SU-DHL-6 (cell line): ENCODE data around the gene VPS13A.

Experiments used
- H2AFZ ChIP-seq: fragments of 200-600 bp; sonication (generic); 2 replicates; pipeline ENCODE4 v1.6.1; 2014; ENCODE audit warnings: low read depth, mild to moderate bottlenecking, moderate library complexity, mixed read lengths, antibody characterized with exemption, low read length; ENCODE audit not compliant: severe bottlenecking
- H3F3A ChIP-seq: fragments of 200-600 bp; shearing (Covaris generic); 2 replicates; pipeline ENCODE4 v1.6.0; 2016; ENCODE audit warnings: antibody characterized with exemption, mild to moderate bottlenecking; ENCODE audit not compliant: insufficient read depth
- H3K27ac ChIP-seq: fragments of 200-600 bp; sonication (generic); 2 replicates; pipeline ENCODE4 v1.5.1; 2016; ENCODE audit warnings: low read depth, mild to moderate bottlenecking, low read length, moderate library complexity, mixed read lengths
- H3K27me3 ChIP-seq: fragments of 200-600 bp; sonication (generic), shearing (Covaris generic); 2 replicates; pipeline ENCODE4 v1.6.0; 2014; ENCODE audit warnings: mild to moderate bottlenecking, low read length
- H3K36me3 ChIP-seq: fragments of 200-600 bp; sonication (generic); 2 replicates; pipeline ENCODE4 v1.6.1; 2014; ENCODE audit warnings: mild to moderate bottlenecking, low read length, mixed read lengths
- H3K4me2 ChIP-seq: fragments of 300-600, 200-600 bp; shearing (Covaris generic), sonication (generic); 2 replicates; pipeline ENCODE4 v1.6.0; 2014; ENCODE audit warnings: low read length, low read depth, mild to moderate bottlenecking; ENCODE audit not compliant: poor library complexity, severe bottlenecking
- H3K4me3 ChIP-seq: fragments of 200-600 bp; sonication (generic); 2 replicates; pipeline ENCODE4 v1.5.1; 2014; ENCODE audit warnings: antibody characterized with exemption, low read length, mild to moderate bottlenecking, mixed read lengths; ENCODE audit not compliant: insufficient read depth, poor library complexity, severe bottlenecking
- H3K79me2 ChIP-seq: fragments of 200-600 bp; sonication (generic); 2 replicates; pipeline ENCODE4 v1.6.1; 2014; ENCODE audit warnings: mild to moderate bottlenecking, low read length, moderate library complexity; ENCODE audit not compliant: insufficient read depth
- H3K9ac ChIP-seq: fragments of 200-600 bp; sonication (generic); 2 replicates; pipeline ENCODE4 v1.7.0; 2014; ENCODE audit warnings: mild to moderate bottlenecking, low read length
- H3K9me2 ChIP-seq: fragments of 200-600 bp; sonication (generic); replicated peaks from 2 replicates; pipeline ENCODE4 v1.6.1; 2014; ENCODE audit warnings: low read length; ENCODE audit not compliant: insufficient read depth
- H3K9me3 ChIP-seq: fragments of 200-600 bp; sonication (generic); 2 replicates; pipeline ENCODE4 v1.6.1; 2014; ENCODE audit warnings: low read length, mixed read lengths; ENCODE audit not compliant: insufficient read depth
- H4K20me1 ChIP-seq: fragments of 200-600 bp; sonication (generic); 2 replicates; pipeline ENCODE4 v1.6.1; 2014; ENCODE audit warnings: low read depth, mild to moderate bottlenecking, antibody characterized with exemption, low read length, moderate library complexity, mixed read lengths
- EZH2phosphoT487 ChIP-seq: fragments of 200-600 bp; sonication (generic), shearing (Covaris generic); conservative IDR thresholded peaks from 2 replicates; pipeline ENCODE4 v1.6.1; 2018; ENCODE audit warnings: mild to moderate bottlenecking, antibody characterized with exemption, low read length, moderate library complexity, mixed read lengths
- TF ChIP-seq, protein P1 (sequence below): fragments of 200-600 bp; sonication (generic); IDR thresholded peaks from one replicate; pipeline ENCODE4 v1.5.1; 2017; ENCODE audit warnings: antibody characterized with exemption, mild to moderate bottlenecking, low read length, moderate library complexity; ENCODE audit not compliant: insufficient read depth, poor library complexity, severe bottlenecking

Gene VPS13A

DNA sequence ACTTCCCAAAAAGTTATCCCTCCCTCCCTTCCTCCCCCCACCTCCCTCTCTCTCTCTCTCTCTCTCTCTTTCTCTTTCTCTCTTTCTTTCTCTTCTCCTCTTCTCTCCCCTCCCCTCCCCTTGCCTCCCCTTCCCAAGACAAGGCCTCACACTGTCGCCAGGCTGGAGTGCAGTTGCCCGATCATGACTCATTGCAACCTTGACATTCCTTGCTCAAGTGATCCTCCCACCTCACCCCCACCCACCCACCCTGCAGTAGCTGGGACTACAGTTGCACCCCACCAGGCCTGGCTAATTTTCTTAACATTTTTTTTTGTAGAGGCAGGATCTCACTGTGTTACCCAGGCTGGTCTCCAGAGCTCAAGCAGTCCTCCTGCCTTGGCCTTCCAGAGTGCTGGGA, 32.8 kb downstream of the VPS13A start:
- H3K36me3 ChIP-seq = peaks cover 10% of the 10 kb centered on the region; the same call in 1 of the 2 replicates
- H3K9me2 ChIP-seq = no peaks in the 10 kb centered on the region
- TF ChIP-seq EZH2phosphoT487 = no peak
- TF ChIP-seq, protein P1, sequence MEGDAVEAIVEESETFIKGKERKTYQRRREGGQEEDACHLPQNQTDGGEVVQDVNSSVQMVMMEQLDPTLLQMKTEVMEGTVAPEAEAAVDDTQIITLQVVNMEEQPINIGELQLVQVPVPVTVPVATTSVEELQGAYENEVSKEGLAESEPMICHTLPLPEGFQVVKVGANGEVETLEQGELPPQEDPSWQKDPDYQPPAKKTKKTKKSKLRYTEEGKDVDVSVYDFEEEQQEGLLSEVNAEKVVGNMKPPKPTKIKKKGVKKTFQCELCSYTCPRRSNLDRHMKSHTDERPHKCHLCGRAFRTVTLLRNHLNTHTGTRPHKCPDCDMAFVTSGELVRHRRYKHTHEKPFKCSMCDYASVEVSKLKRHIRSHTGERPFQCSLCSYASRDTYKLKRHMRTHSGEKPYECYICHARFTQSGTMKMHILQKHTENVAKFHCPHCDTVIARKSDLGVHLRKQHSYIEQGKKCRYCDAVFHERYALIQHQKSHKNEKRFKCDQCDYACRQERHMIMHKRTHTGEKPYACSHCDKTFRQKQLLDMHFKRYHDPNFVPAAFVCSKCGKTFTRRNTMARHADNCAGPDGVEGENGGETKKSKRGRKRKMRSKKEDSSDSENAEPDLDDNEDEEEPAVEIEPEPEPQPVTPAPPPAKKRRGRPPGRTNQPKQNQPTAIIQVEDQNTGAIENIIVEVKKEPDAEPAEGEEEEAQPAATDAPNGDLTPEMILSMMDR = no peak
- no peaks in the 10 kb centered on the region for H3K9me3 ChIP-seq
- no peak overlapping the region for H3K4me3 ChIP-seq
- no peak overlapping the region for H3K4me2 ChIP-seq
- no peaks in the 10 kb centered on the region for H3K79me2 ChIP-seq
- H3K27me3 ChIP-seq = no peaks in the 10 kb centered on the region
- H2AFZ ChIP-seq = no peak overlapping the region
- H4K20me1 ChIP-seq = no peaks in the 10 kb centered on the region
- 0 out of 2 replicates have a peak, but pooled peaks cover 3% of the 10 kb centered on the region for H3F3A ChIP-seq
- H3K27ac ChIP-seq = no peak overlapping the region
- H3K9ac ChIP-seq = no peak overlapping the region

DNA sequence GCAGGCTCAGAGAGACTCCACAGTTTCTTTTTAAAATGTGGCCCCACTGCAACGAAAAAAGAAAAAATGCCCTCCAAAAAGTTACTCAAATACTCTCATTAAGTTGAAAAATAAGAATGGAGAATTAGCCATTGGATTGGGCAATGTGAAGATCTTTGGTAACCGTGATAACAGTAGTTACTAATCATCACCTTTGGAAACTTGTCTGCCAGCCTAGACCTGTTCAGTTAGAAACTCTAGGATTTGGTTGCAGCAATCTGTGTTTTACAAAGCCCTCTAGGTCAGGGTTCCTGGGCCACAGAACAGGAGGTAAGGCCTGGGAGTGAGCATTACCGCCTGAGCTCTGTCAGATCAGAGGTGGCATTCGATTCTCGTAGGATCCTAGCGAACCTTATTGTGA, 34.2 kb downstream of the VPS13A start:
- Histone ChIP-seq H2AFZ (no peak overlapping the region), H3K9ac (no peak overlapping the region), H3K9me3 (no peaks in the 10 kb centered on the region), H3K4me3 (no peak overlapping the region), H4K20me1 (no peaks in the 10 kb centered on the region), H3K4me2 (no peak overlapping the region), H3K9me2 (no peaks in the 10 kb centered on the region), H3K36me3 (peaks cover 6% of the 10 kb centered on the region; the same call in 1 of the 2 replicates), H3K79me2 (no peaks in the 10 kb centered on the region), H3F3A (0 out of 2 replicates have a peak, but pooled peaks cover 3% of the 10 kb centered on the region), H3K27ac (no peak overlapping the region), H3K27me3 (no peaks in the 10 kb centered on the region)
- TF ChIP-seq EZH2phosphoT487 = no peak
- TF ChIP-seq, protein P1 = no peak

DNA sequence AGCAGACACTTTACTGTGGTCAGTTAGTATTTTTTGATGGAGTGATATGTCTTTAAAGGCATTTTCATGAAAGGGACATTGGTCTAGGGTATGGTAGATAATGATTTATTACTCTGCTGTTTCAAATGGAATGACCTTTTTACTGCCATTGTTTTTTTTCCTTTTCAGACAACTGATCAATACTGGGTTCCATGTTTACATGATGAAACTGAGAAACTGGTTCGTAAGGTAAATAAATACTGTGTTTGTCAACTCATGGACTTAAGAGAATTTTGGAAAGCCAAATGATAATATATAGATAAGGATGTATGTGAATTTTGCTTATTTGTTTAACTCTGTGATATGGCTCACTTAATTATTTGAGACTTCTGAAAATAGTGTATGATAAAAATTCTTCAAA, 35.5 kb downstream of the VPS13A start:
- Histone ChIP-seq H3K9ac (no peak overlapping the region), H3K4me2 (no peak overlapping the region), H3K27ac (no peak overlapping the region), H2AFZ (no peak overlapping the region), H3K9me3 (no peaks in the 10 kb centered on the region), H3K27me3 (no peaks in the 10 kb centered on the region), H3K9me2 (no peaks in the 10 kb centered on the region), H3K36me3 (peaks cover 6% of the 10 kb centered on the region; the same call in 1 of the 2 replicates), H3K79me2 (no peaks in the 10 kb centered on the region), H3K4me3 (no peak overlapping the region), H3F3A (0 out of 2 replicates have a peak, but pooled peaks cover 3% of the 10 kb centered on the region), H4K20me1 (no peaks in the 10 kb centered on the region)
- TF ChIP-seq, protein P1 = no peak
- TF ChIP-seq EZH2phosphoT487 = no peak

DNA sequence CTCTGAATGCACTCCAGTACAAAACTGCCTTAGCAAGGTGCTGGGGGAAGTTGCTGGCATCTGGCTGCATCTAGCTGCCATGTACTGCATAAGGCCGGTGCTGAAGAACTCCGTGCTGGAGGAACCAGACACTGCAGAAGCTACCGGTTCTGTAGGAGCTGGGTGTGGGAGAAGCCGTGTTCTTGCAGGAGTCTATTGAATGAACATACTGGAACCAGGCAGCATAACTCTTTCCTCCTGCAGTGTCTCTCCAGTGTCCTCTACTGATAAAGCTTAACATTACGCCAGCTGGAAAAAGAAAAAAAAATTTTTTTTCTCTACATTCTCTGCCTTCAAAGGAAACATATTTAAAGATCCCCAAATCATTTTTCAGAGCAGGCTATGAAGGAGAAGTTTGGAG, 38.5 kb downstream of the VPS13A start:
- no peak overlapping the region for H3K4me3 ChIP-seq
- H3F3A ChIP-seq = no peaks in the 10 kb centered on the region
- no peaks in the 10 kb centered on the region for H3K9me3 ChIP-seq
- H3K79me2 ChIP-seq = no peaks in the 10 kb centered on the region
- H3K4me2 ChIP-seq = no peak overlapping the region
- no peak overlapping the region for H2AFZ ChIP-seq
- H3K9me2 ChIP-seq = no peaks in the 10 kb centered on the region
- no peaks in the 10 kb centered on the region for H4K20me1 ChIP-seq
- peaks cover 7% of the 10 kb centered on the region; the same call in 1 of the 2 replicates for H3K36me3 ChIP-seq
- no peak overlapping the region for H3K9ac ChIP-seq
- no peaks in the 10 kb centered on the region for H3K27me3 ChIP-seq
- TF ChIP-seq, protein P1 = no peak
- no peak overlapping the region for H3K27ac ChIP-seq
